PC-9 (cell line): Measurements from ENCODE around the gene SPIRE2. TPM values are rescaled to one million over a fixed set of nuclear protein-coding genes. Genes with fewer than 3 reads are reported as not detected.

Experiments
- BruUV-seq: library from RNA; stranded (reverse); fragments of 400-500 nt; replicated peaks from 2 replicates; lab custom pipeline; 2021; lab: Mats Ljungman, UMichigan
- CTCF ChIA-PET: fragments of 300-600 bp; sonication (Branson Sonifier 250); formaldehyde crosslinking; loops from one replicate; lab custom pipeline; 2022; ENCODE audit warnings: antibody characterized with exemption; lab: Charles Lee
- POLR2A ChIA-PET: fragments of 300-600 bp; sonication (Branson Sonifier 250); formaldehyde crosslinking; loops from one replicate; lab custom pipeline; 2022; ENCODE audit warnings: antibody characterized with exemption; ENCODE audit not compliant: unreplicated experiment; lab: Charles Lee
- DNase-seq, 2 experiments: peaks; one replicate each; pipeline versions ENCODE4 v3.0.0 to v3.0.0-alpha.2; 2015 to 2022; ENCODE audit warnings: mixed read lengths in 1 of 2
- H2AFZ ChIP-seq: fragments of 200-600 bp; sonication (generic); 2 replicates; pipeline ENCODE4 v1.8.1; 2017; ENCODE audit warnings: antibody characterized with exemption
- H3F3A ChIP-seq: fragments of 200-600 bp; sonication (generic); 2 replicates; pipeline ENCODE4 v1.8.1; 2017; ENCODE audit warnings: antibody characterized with exemption, mild to moderate bottlenecking, low read depth; ENCODE audit not compliant: insufficient read depth
- H3K27ac ChIP-seq: fragments of 200-600 bp; sonication (generic); 2 replicates; pipeline ENCODE4 v1.6.1; 2016; ENCODE audit warnings: mixed run types
- H3K27me3 ChIP-seq: fragments of 200-600 bp; sonication (generic); 2 replicates; pipeline ENCODE4 v1.6.1; 2016; ENCODE audit warnings: low read depth, mixed run types; ENCODE audit not compliant: insufficient read depth
- H3K36me3 ChIP-seq: fragments of 200-600 bp; sonication (generic); 2 replicates; pipeline ENCODE4 v1.6.1; 2016; ENCODE audit warnings: low read depth, mixed run types
- H3K4me1 ChIP-seq: fragments of 200-600 bp; sonication (generic); replicated peaks from 2 replicates; pipeline ENCODE4 v1.6.1; 2016; ENCODE audit warnings: mixed run types; ENCODE audit not compliant: insufficient read depth
- H3K4me2 ChIP-seq: fragments of 200-600 bp; sonication (generic); 2 replicates; pipeline ENCODE4 v1.6.1; 2017; ENCODE audit warnings: mixed run types
- H3K4me3 ChIP-seq: fragments of 200-600 bp; sonication (generic); 2 replicates; pipeline ENCODE4 v1.6.1; 2016; ENCODE audit warnings: mixed run types
- H3K79me2 ChIP-seq: fragments of 200-600 bp; sonication (generic); 2 replicates; pipeline ENCODE4 v1.6.1; 2017; ENCODE audit warnings: low read depth, mixed run types
- H3K9me2 ChIP-seq: fragments of 200-600 bp; sonication (generic); 2 replicates; pipeline ENCODE4 v1.8.1; 2017; ENCODE audit warnings: mild to moderate bottlenecking; ENCODE audit not compliant: insufficient read depth
- H3K9me3 ChIP-seq: fragments of 200-600 bp; sonication (generic); 2 replicates; pipeline ENCODE4 v1.8.1; 2016; ENCODE audit warnings: low read depth; ENCODE audit not compliant: insufficient read depth
- H4K20me1 ChIP-seq: fragments of 200-600 bp; sonication (generic); 2 replicates; pipeline ENCODE4 v1.8.1; 2017; ENCODE audit not compliant: insufficient read depth
- CTCF ChIP-seq: fragments of 200-600 bp; sonication (generic); conservative IDR thresholded peaks from 2 replicates; pipeline ENCODE4 v1.6.1; 2017; ENCODE audit warnings: mixed run types, antibody characterized with exemption, mild to moderate bottlenecking, moderate library complexity
- EZH2 ChIP-seq: fragments of 200-600 bp; sonication (generic); IDR thresholded peaks from 2 replicates; pipeline ENCODE4 v1.8.0; 2017; ENCODE audit warnings: antibody characterized with exemption, low read depth
- intact Hi-C: fragments of 100-400 bp; cut with micrococcal nuclease; formaldehyde crosslinking; loops from one replicate; pipeline ENCODE4 v1.10.0; 2022; ENCODE audit not compliant: unreplicated experiment
- total RNA-seq: library from RNA; stranded (reverse); gene quantifications from 2 replicates; pipeline ENCODE4 v1.2.3, GENCODE V29; 2021

The SPIRE2 gene
- total RNA-seq, 1 experiment from 2014 or later = 34.5 TPM

- Histone ChIP-seq H3K9me3 (no peaks in the 10 kb centered on the region), H3K27me3 (no peaks in the 10 kb centered on the region), H3K4me3 (no peak overlapping the region), H2AFZ (no peak overlapping the region), H3K9me2 (no peaks in the 10 kb centered on the region), H3F3A (no peaks in the 10 kb centered on the region), H3K27ac (no peak overlapping the region), H3K79me2 (no peaks in the 10 kb centered on the region), H3K4me1 (no peaks in the 10 kb centered on the region), H4K20me1 (no peaks in the 10 kb centered on the region), H3K4me2 (no peak overlapping the region), H3K36me3 (no peaks in the 10 kb centered on the region)
- DNase-seq = no peak
- intact Hi-C loops = no loop called here
- BruUV-seq = no TSS peak
- TF ChIP-seq CTCF = no peak
- no peak for TF ChIP-seq EZH2
- ChIA-PET CTCF (interaction anchor here (0.6 kb wide), 1 partner anchor 50 kb away, joined by 3 read pairs; no protein-coding TSS in a partner anchor), POLR2A (no interaction called here)
Measured at GRCh38 chr16:89853306-89853993, 25.2 kb downstream of the SPIRE2 start.

GRCh38 chr16:89855301-89855945 lies 27.1 kb downstream of the SPIRE2 start:
- no peak overlapping the region for H2AFZ ChIP-seq
- no peaks in the 10 kb centered on the region for H3K9me2 ChIP-seq
- POLR2A ChIA-PET = no interaction called here
- H3F3A ChIP-seq = no peaks in the 10 kb centered on the region
- no peaks in the 10 kb centered on the region for H3K4me1 ChIP-seq
- intact Hi-C loops = no loop called here
- H3K36me3 ChIP-seq = no peaks in the 10 kb centered on the region
- TF ChIP-seq EZH2 (no peak), CTCF (no peak)
- no peak overlapping the region for H3K4me2 ChIP-seq
- DNase-seq = no peak
- H3K4me3 ChIP-seq = no peak overlapping the region
- H3K27ac ChIP-seq = no peak overlapping the region
- H4K20me1 ChIP-seq = no peaks in the 10 kb centered on the region
- BruUV-seq = no TSS peak
- no peaks in the 10 kb centered on the region for H3K9me3 ChIP-seq
- no peaks in the 10 kb centered on the region for H3K27me3 ChIP-seq
- no peaks in the 10 kb centered on the region for H3K79me2 ChIP-seq
- CTCF ChIA-PET = no interaction called here

- Histone ChIP-seq H3K36me3 (no peaks in the 10 kb centered on the region), H3F3A (no peaks in the 10 kb centered on the region), H3K79me2 (no peaks in the 10 kb centered on the region), H4K20me1 (0 out of 2 replicates have a peak, but pooled peaks cover under 1% of the 10 kb centered on the region), H3K27ac (no peak overlapping the region), H3K9me3 (no peaks in the 10 kb centered on the region), H3K27me3 (no peaks in the 10 kb centered on the region), H3K4me3 (no peak overlapping the region), H3K9me2 (no peaks in the 10 kb centered on the region), H3K4me1 (no peaks in the 10 kb centered on the region), H3K4me2 (no peak overlapping the region), H2AFZ (no peak overlapping the region)
- CTCF ChIA-PET = no interaction called here
- TF ChIP-seq CTCF = no peak
- no peak for TF ChIP-seq EZH2
- intact Hi-C loops = no loop called here
- POLR2A ChIA-PET = no interaction called here
- no TSS peak for BruUV-seq
- DNase-seq = no peak
Measured at GRCh38 chr16:89855986-89856385, 27.7 kb downstream of the SPIRE2 start.
